Right hindlimb (tissue), 1 donor: ENCODE measurements around the gene CHRD.

Experiments used
- DNase-seq: peaks from one replicate; pipeline ENCODE4 v3.0.0-alpha.2; 2018

The CHRD gene

GRCh38 chr3:184361932-184362667 is 17.8 kb upstream of the CHRD start:
- DNase-seq, result peak; percentile 79

- DNase-seq, result peak; percentile 98
Measured at GRCh38 chr3:184362668-184363546, 16.9 kb upstream of the CHRD start.

GRCh38 chr3:184366619-184367289 is 13.1 kb upstream of the CHRD start:
- no peak for DNase-seq

GRCh38 chr3:184368116-184368515 is 11.7 kb upstream of the CHRD start:
- DNase-seq, result no peak

- DNase-seq, result peak; percentile 66
Measured at GRCh38 chr3:184368586-184369183, 11.2 kb upstream of the CHRD start.

- DNase-seq, result peak; percentile 85
Measured at GRCh38 chr3:184371570-184372018, 8.3 kb upstream of the CHRD start.

- no peak for DNase-seq
Measured at GRCh38 chr3:184372296-184372821, 7.5 kb upstream of the CHRD start.

- no peak for DNase-seq
Measured at GRCh38 chr3:184372911-184373310, 6.9 kb upstream of the CHRD start.

- no peak for DNase-seq
Measured at GRCh38 chr3:184373422-184373821, 6.4 kb upstream of the CHRD start.

- DNase-seq, result no peak
Measured at GRCh38 chr3:184375747-184376461, 4.0 kb upstream of the CHRD start.

GRCh38 chr3:184377374-184377773 is 2.5 kb upstream of the CHRD start:
- no peak for DNase-seq

- DNase-seq, result no peak
Measured at GRCh38 chr3:184377882-184378445, 1.9 kb upstream of the CHRD start, which contains the start of gene THPO. Gene THPO, minus strand, starts transcription at chr3:184378207. Its CDS starts 1,948 bp downstream, at chr3:184376259.

- peak; percentile 65 for DNase-seq
Measured at GRCh38 chr3:184378651-184379357, 1.1 kb upstream of the CHRD start.

GRCh38 chr3:184380185-184380626 is 352 bp downstream of the CHRD start:
- DNase-seq, result peak; percentile 87

- no peak for DNase-seq
Measured at GRCh38 chr3:184380627-184381260, 890 bp downstream of the CHRD start.

- DNase-seq, result no peak
Measured at GRCh38 chr3:184381261-184382224, 1.7 kb downstream of the CHRD start.

GRCh38 chr3:184382326-184383032 is 2.6 kb downstream of the CHRD start:
- no peak for DNase-seq

GRCh38 chr3:184383033-184383740 is 3.3 kb downstream of the CHRD start:
- no peak for DNase-seq
